MM.1S (cell line): ENCODE results near the gene HABP2.

Experiments
- DNase-seq: peaks from one replicate; pipeline ENCODE4 v3.0.0-alpha.2; 2015
- H2AFZ ChIP-seq: fragments of 300-600 bp; sonication (generic); 2 replicates; pipeline ENCODE4 v1.6.0; 2016; ENCODE audit warnings: antibody characterized with exemption, low read length
- H3F3A ChIP-seq: fragments of 300-600 bp; sonication (generic); 2 replicates; pipeline ENCODE4 v1.6.1; 2016; ENCODE audit warnings: mild to moderate bottlenecking, antibody characterized with exemption, low read length, moderate library complexity, mixed read lengths; ENCODE audit not compliant: insufficient read depth
- H3K27ac ChIP-seq: fragments of 300-600 bp; sonication (generic); 2 replicates; pipeline ENCODE4 v1.5.1; 2016; ENCODE audit warnings: mild to moderate bottlenecking, low read length
- H3K27me3 ChIP-seq: fragments of 300-600 bp; sonication (generic); replicated peaks from 2 replicates; pipeline ENCODE4 v1.6.0; 2016; ENCODE audit warnings: low read length; ENCODE audit not compliant: insufficient read depth
- H3K36me3 ChIP-seq: fragments of 300-600 bp; sonication (generic); replicated peaks from 2 replicates; pipeline ENCODE4 v1.6.1; 2016; ENCODE audit warnings: mild to moderate bottlenecking, low read length, mixed read lengths; ENCODE audit not compliant: insufficient read depth
- H3K4me1 ChIP-seq: fragments of 300-600 bp; sonication (generic); 2 replicates; pipeline ENCODE4 v1.6.1; 2016; ENCODE audit warnings: low read length, mixed read lengths
- H3K4me2 ChIP-seq: fragments of 300-600 bp; sonication (generic); 2 replicates; pipeline ENCODE4 v1.6.0; 2016; ENCODE audit warnings: low read depth, low read length
- H3K4me3 ChIP-seq: fragments of 300-600 bp; sonication (generic); 2 replicates; pipeline ENCODE4 v1.5.1; 2016; ENCODE audit warnings: low read length, mixed read lengths
- H3K79me2 ChIP-seq: fragments of 300-600 bp; sonication (generic); 2 replicates; pipeline ENCODE4 v1.6.1; 2016; ENCODE audit warnings: mixed run types, low read length, mixed read lengths
- H3K9ac ChIP-seq: fragments of 300-600 bp; sonication (generic); 2 replicates; pipeline ENCODE4 v1.6.1; 2016; ENCODE audit warnings: low read length, mixed read lengths
- H3K9me2 ChIP-seq: fragments of 300-600 bp; sonication (generic); replicated peaks from 2 replicates; pipeline ENCODE4 v1.6.1; 2016; ENCODE audit warnings: mild to moderate bottlenecking, low read length, mixed read lengths; ENCODE audit not compliant: insufficient read depth
- H3K9me3 ChIP-seq: fragments of 300-600 bp; sonication (generic); replicated peaks from 2 replicates; pipeline ENCODE4 v1.6.1; 2016; ENCODE audit warnings: mild to moderate bottlenecking, low read length, mixed read lengths; ENCODE audit not compliant: insufficient read depth
- H4K20me1 ChIP-seq: fragments of 300-600 bp; sonication (generic); 2 replicates; pipeline ENCODE4 v1.6.1; 2016; ENCODE audit warnings: mild to moderate bottlenecking, low read length, moderate library complexity, mixed read lengths; ENCODE audit not compliant: insufficient read depth
- CTCF ChIP-seq: fragments of 300-600 bp; sonication (generic); IDR thresholded peaks from 2 replicates; pipeline ENCODE4 v1.5.1; 2016; ENCODE audit warnings: antibody characterized with exemption, low read length, mixed read lengths
- EZH2 ChIP-seq: fragments of 300-600 bp; sonication (generic); optimal IDR thresholded peaks from 2 replicates; pipeline ENCODE3; 2017; ENCODE audit warnings: low read depth, mild to moderate bottlenecking, antibody characterized with exemption, low read length, mixed read lengths
- EZH2phosphoT487 ChIP-seq: fragments of 300-600 bp; sonication (generic); IDR thresholded peaks from 2 replicates; pipeline ENCODE4 v1.6.1; 2018; ENCODE audit warnings: antibody characterized with exemption, low read length

Gene HABP2

GRCh38 chr10:113528876-113529275 lies 24.0 kb upstream of the HABP2 start:
- DNase-seq = no peak
- no peak overlapping the region for H3K4me2 ChIP-seq
- H3F3A ChIP-seq = no peaks in the 10 kb centered on the region

GRCh38 chr10:113529575-113529974 lies 23.3 kb upstream of the HABP2 start:
- DNase-seq = no peak
- H4K20me1 ChIP-seq = no peaks in the 10 kb centered on the region
- H3K36me3 ChIP-seq = no peaks in the 10 kb centered on the region
- H3K79me2 ChIP-seq = no peaks in the 10 kb centered on the region
- H3K4me2 ChIP-seq = no peak overlapping the region
- H3K27ac ChIP-seq = no peak overlapping the region
- H3K4me1 ChIP-seq = no peaks in the 10 kb centered on the region
- H3K9me3 ChIP-seq = no peaks in the 10 kb centered on the region
- no peaks in the 10 kb centered on the region for H3F3A ChIP-seq
- H2AFZ ChIP-seq = no peak overlapping the region
- no peaks in the 10 kb centered on the region for H3K27me3 ChIP-seq
- H3K9ac ChIP-seq = no peak overlapping the region
- TF ChIP-seq CTCF (no peak), EZH2 (no peak), EZH2phosphoT487 (no peak)
- no peak overlapping the region for H3K4me3 ChIP-seq
- H3K9me2 ChIP-seq = no peaks in the 10 kb centered on the region

More at GRCh38 chr10:113528876-113529275, 24.0 kb upstream of the HABP2 start:
- Histone ChIP-seq H3K79me2 (no peaks in the 10 kb centered on the region), H3K4me1 (no peaks in the 10 kb centered on the region), H3K27ac (no peak overlapping the region), H2AFZ (no peak overlapping the region), H3K27me3 (no peaks in the 10 kb centered on the region), H4K20me1 (no peaks in the 10 kb centered on the region), H3K9me2 (no peaks in the 10 kb centered on the region), H3K4me3 (no peak overlapping the region), H3K9me3 (no peaks in the 10 kb centered on the region), H3K9ac (no peak overlapping the region), H3K36me3 (no peaks in the 10 kb centered on the region)
- no peak for TF ChIP-seq CTCF
- no peak for TF ChIP-seq EZH2
- TF ChIP-seq EZH2phosphoT487 = no peak

GRCh38 chr10:113530476-113530875 lies 22.4 kb upstream of the HABP2 start:
- H2AFZ ChIP-seq = no peak overlapping the region
- no peaks in the 10 kb centered on the region for H3K9me2 ChIP-seq
- no peaks in the 10 kb centered on the region for H3K36me3 ChIP-seq
- no peak for DNase-seq
- H3K79me2 ChIP-seq = no peaks in the 10 kb centered on the region
- H3K9ac ChIP-seq = no peak overlapping the region
- no peaks in the 10 kb centered on the region for H3K9me3 ChIP-seq
- H3F3A ChIP-seq = no peaks in the 10 kb centered on the region
- H3K27me3 ChIP-seq = no peaks in the 10 kb centered on the region
- H3K4me1 ChIP-seq = no peaks in the 10 kb centered on the region
- no peak overlapping the region for H3K27ac ChIP-seq
- H3K4me2 ChIP-seq = no peak overlapping the region
- no peaks in the 10 kb centered on the region for H4K20me1 ChIP-seq
- TF ChIP-seq EZH2 (no peak), CTCF (no peak), EZH2phosphoT487 (no peak)
- no peak overlapping the region for H3K4me3 ChIP-seq
